ENCODE data around the gene NUBP1. TPM values are rescaled to one million over a fixed set of nuclear protein-coding genes. Genes with fewer than 3 reads are reported as not detected.

NUBP1 gene
- polyA plus RNA-seq, 2 of the 4 experiments (the other 2 are of a cell fraction): 34.1 to 49.9 TPM

- ATAC-seq (no peak), FAIRE-seq (no peak), DNase-seq (ENCODE audit: low read depth in 1 of 2, low spot score in 1 of 2) (no peak)
- H3K9me3 ChIP-seq: no peaks in the 10 kb centered on the region
- ChIA-PET CTCF (interaction anchor here (0.6 to 1.7 kb wide), 2 partner anchors 164 to 459 kb away, joined by 3 to 7 read pairs; no protein-coding TSS in a partner anchor), POLR2A (interaction anchor here (1.7 kb wide), 1 partner anchor 11 kb away, joined by 6 read pairs; the partner anchor contains the start of gene NUBP1)
- no peak overlapping the region for H3K4me3 ChIP-seq
- no peak overlapping the region for H3K27ac ChIP-seq
- no peak overlapping the region; the same call in 2 of the 3 replicates for H3K4me2 ChIP-seq
- 84% methylated on average over 4 of the region's 4 CpGs for WGBS (ENCODE audit: missing lambda C conversion rate)
- H3K4me1 ChIP-seq: peaks cover 8% of the 10 kb centered on the region; the same call in 1 of the 3 replicates
- TF ChIP-seq ZSCAN20 (CRISPR knock-in tag; IDR thresholded peaks at IDR 0.05): no peak
- TF ChIP-seq FOSL2 (IDR thresholded peaks at IDR 0.05): no peak
- TF ChIP-seq FOSL2 (CRISPR knock-in tag; IDR thresholded peaks at IDR 0.05): peak; percentile 52
These were observed 11.3 kb downstream of the NUBP1 start for GRCh38 chr16:10754941-10755340.

GRCh38 chr16:10756574-10756973 is 12.9 kb downstream of the NUBP1 start:
- no peak for FAIRE-seq

GRCh38 chr16:10760858-10761257 is 17.2 kb downstream of the NUBP1 start:
- no peak overlapping the region for H3K27ac ChIP-seq
- TF ChIP-seq BHLHE40 (IDR thresholded peaks at IDR 0.05; ENCODE audit: low read depth, low read length) (no peak), MYC (IDR thresholded peaks at IDR 0.05; ENCODE audit: borderline replicate concordance, low read length) (no peak), HOXB5 (CRISPR knock-in tag; IDR thresholded peaks at IDR 0.05) (no peak), ATOH8 (CRISPR knock-in tag; IDR thresholded peaks at IDR 0.05; ENCODE audit: low read depth) (no peak), PBX3 (IDR thresholded peaks at IDR 0.05) (no peak), FOSL2 (IDR thresholded peaks at IDR 0.05) (no peak), FOSL2 (CRISPR knock-in tag; IDR thresholded peaks at IDR 0.05) (no peak), RAD21 (conservative IDR thresholded peaks at IDR 0.05 in 1 of 2, IDR thresholded peaks at IDR 0.05 in 1 of 2) (no peak), RFX5 (IDR thresholded peaks at IDR 0.05) (no peak), CBX2 (IDR thresholded peaks at IDR 0.05; ENCODE audit: borderline replicate concordance, low read depth) (no peak), MAFK (IDR thresholded peaks at IDR 0.05; ENCODE audit: partially characterized antibody) (no peak), RARB (CRISPR knock-in tag; IDR thresholded peaks at IDR 0.05) (no peak), CHD2 (IDR thresholded peaks at IDR 0.05; ENCODE audit: low read length, partially characterized antibody) (no peak), EHMT2 (IDR thresholded peaks at IDR 0.05; ENCODE audit: low read depth) (no peak), REST (IDR thresholded peaks at IDR 0.05) (no peak)
- H3K4me1 ChIP-seq: no peaks in the 10 kb centered on the region
- H3K9me3 ChIP-seq: no peaks in the 10 kb centered on the region
- 90% methylated on average over 3 of the region's 3 CpGs for WGBS (ENCODE audit: missing lambda C conversion rate)
- POLR2A ChIA-PET: no interaction called here
- FAIRE-seq: no peak
- no peak overlapping the region for H3K4me2 ChIP-seq
- DNase-seq (ENCODE audit: low read depth in 1 of 2, low spot score in 1 of 2): no peak
- ATAC-seq: no peak
- no peak overlapping the region for H3K4me3 ChIP-seq
- CTCF ChIA-PET: interaction anchor here (0.6 kb wide), 1 partner anchor 246 kb away, joined by 3 read pairs; no protein-coding TSS in a partner anchor

More at GRCh38 chr16:10756574-10756973, 12.9 kb downstream of the NUBP1 start:
- POLR2A ChIA-PET: interaction anchor here (0.7 to 1.8 kb wide), 2 partner anchors 13 to 162 kb away, joined by 3 to 7 read pairs; partner anchors contain the start of gene NUBP1
- ATAC-seq: no peak
- Histone ChIP-seq H3K9me3 (no peaks in the 10 kb centered on the region), H3K4me2 (no peak overlapping the region), H3K4me1 (peaks cover 8% of the 10 kb centered on the region; the same call in 1 of the 3 replicates), H3K4me3 (no peak overlapping the region), H3K27ac (no peak overlapping the region)
- DNase-seq (ENCODE audit: low read depth in 1 of 2, low spot score in 1 of 2): no peak
- 73% methylated on average over 6 of the region's 6 CpGs for WGBS (ENCODE audit: missing lambda C conversion rate)
- CTCF ChIA-PET: interaction anchor here (1.0 to 1.2 kb wide), 2 partner anchors 12 to 242 kb away, joined by 3 to 6 read pairs; partner anchors contain the start of gene NUBP1
- TF ChIP-seq USF2 (IDR thresholded peaks at IDR 0.05): no peak
- TF ChIP-seq MAZ (IDR thresholded peaks at IDR 0.05; ENCODE audit: borderline replicate concordance, low read depth, low read length): no peak
- TF ChIP-seq TFCP2L1 (CRISPR knock-in tag; IDR thresholded peaks at IDR 0.05): no peak
- no peak for TF ChIP-seq SREBF2 (IDR thresholded peaks at IDR 0.05)
- TF ChIP-seq RFX5 (IDR thresholded peaks at IDR 0.05): no peak
- TF ChIP-seq KDM5A (IDR thresholded peaks at IDR 0.05): no peak
- no peak for TF ChIP-seq MAFK (IDR thresholded peaks at IDR 0.05; ENCODE audit: partially characterized antibody)
- no peak for TF ChIP-seq RAD21 (conservative IDR thresholded peaks at IDR 0.05 in 1 of 2, IDR thresholded peaks at IDR 0.05 in 1 of 2)
- no peak for TF ChIP-seq BHLHE40 (IDR thresholded peaks at IDR 0.05; ENCODE audit: low read depth, low read length)
- no peak for TF ChIP-seq ZSCAN20 (CRISPR knock-in tag; IDR thresholded peaks at IDR 0.05)

Measured in A549 (cell line).